Measurements from ENCODE around the gene TMCC2. TPM values are rescaled to one million over a fixed set of nuclear protein-coding genes. Genes with fewer than 3 reads are reported as not detected.
A peak's percentile ranks its signal among the peaks of the same experiment; 100 is the strongest.

The TMCC2 gene
- total and polyA plus RNA-seq, 2 of the 8 experiments (the other 6 are each of a cell fraction or from before 2014, with no cell fraction given): 6.7 to 6.8 TPM

- ChIA-PET CTCF (ENCODE audit: partially characterized antibody) (interaction anchor here (1.6 to 67.1 kb wide), 3 partner anchors 18 to 35 kb away, joined by 4 to 2424 read pairs (median 313); partner anchors contain the start of gene NUAK2), POLR2A (ENCODE audit: partially characterized antibody) (interaction anchor here (0.6 to 8.8 kb wide), 22 partner anchors 8 to 154 kb away, joined by 3 to 134 read pairs (median 9); partner anchors contain the start of genes BLACAT1, NUAK2 and TMCC2)
- peak overlapping the region; percentile 96; the same call in 1 of the 2 replicates for H2BK20ac ChIP-seq (ENCODE audit: low read length)
- 18% methylated on average over 6 of the region's 6 CpGs; no CpG with 5 or more reads in 1 of the 2 experiments for WGBS, 2 experiments (ENCODE audit: extremely low coverage in 1 of 2, insufficient coverage in 1 of 2, insufficient read length in 1 of 2, insufficient replicate concordance in 2 of 2, low coverage in 1 of 2, low lambda C conversion rate in 2 of 2, missing lambda C conversion rate in 1 of 2)
- peak overlapping the region; percentile 55 for H3K56ac ChIP-seq (replicated peaks; ENCODE audit: insufficient read length, low read depth, low read length)
- no peak overlapping the region for H2AFZ ChIP-seq (ENCODE audit: low read length)
- H2BK120ac ChIP-seq (replicated peaks; ENCODE audit: low read depth, low read length): peak overlapping the region; percentile 96
- no peak overlapping the region for H4K8ac ChIP-seq (ENCODE audit: extremely low read depth, insufficient read depth, low read length)
- H4K20me1 ChIP-seq (replicated peaks in 1 of 2; ENCODE audit: control insufficient read depth in 1 of 2, insufficient read depth in 2 of 2, low read length in 2 of 2): no peaks in the 10 kb centered on the region
- H3K9ac ChIP-seq (replicated peaks in 1 of 4; ENCODE audit: extremely low read depth in 1 of 4, low read depth in 3 of 4, low read length in 3 of 4): peak overlapping the region in 3 of 4 experiments; percentile 35 to 48 (median 45); a peak in 6 of 7 replicates
- FAIRE-seq (no peak), DNase-seq (ENCODE audit: low read depth in 1 of 2, low spot score in 2 of 2) (no peak)
- peak overlapping the region; percentile 100 for H2BK5ac ChIP-seq (ENCODE audit: low read depth, low read length)
- H3K4me3 ChIP-seq (ENCODE audit: extremely low read depth in 1 of 4, insufficient read depth in 2 of 4, low read depth in 3 of 4, low read length in 4 of 4): peak overlapping the region in 1 of 4 experiments; percentile 34; a peak in 3 of 8 replicates
- no peak overlapping the region for H3K14ac ChIP-seq (ENCODE audit: insufficient read length)
- no peaks in the 10 kb centered on the region for H3K9me3 ChIP-seq (ENCODE audit: insufficient read depth in 2 of 2, low read depth in 1 of 2, low read length in 1 of 2)
- H3K79me2 ChIP-seq (ENCODE audit: control insufficient read depth in 1 of 2, insufficient read depth in 2 of 2, low read length in 2 of 2): peaks cover 0 to 6% of the 10 kb centered on the region in 2 experiments; a peak in 1 of 4 replicates
- peaks cover 2% of the 10 kb centered on the region for H3K23me2 ChIP-seq (ENCODE audit: low read depth, low read length)
- H3K18ac ChIP-seq (ENCODE audit: extremely low read depth, low read length): peak overlapping the region; percentile 97
- H2AK5ac ChIP-seq (ENCODE audit: low read depth, low read length): peak overlapping the region; percentile 97
- no peaks in the 10 kb centered on the region; a peak in 1 of 7 replicates for H3K27me3 ChIP-seq (replicated peaks in 1 of 4; ENCODE audit: control insufficient read depth in 3 of 4, extremely low read depth in 1 of 4, insufficient read depth in 3 of 4, low read length in 3 of 4)
- H3K4me1 ChIP-seq (replicated peaks in 1 of 4; ENCODE audit: control insufficient read depth in 3 of 4, insufficient read depth in 4 of 4, low read length in 3 of 4): peaks cover 21 to 38% (median 31%) of the 10 kb centered on the region in 4 experiments
- peak overlapping the region; percentile 98 for H2BK12ac ChIP-seq (ENCODE audit: low read depth, low read length)
- peak overlapping the region; percentile 98 for H3K27ac ChIP-seq (ENCODE audit: low read depth, low read length)
- H3K23ac ChIP-seq (ENCODE audit: insufficient read length): peak overlapping the region; percentile 28
- H2BK15ac ChIP-seq (ENCODE audit: low read length): peak overlapping the region; percentile 83; the same call in 1 of the 2 replicates
- peak overlapping the region; percentile 42 for H3K4ac ChIP-seq (replicated peaks; ENCODE audit: insufficient read length, low read depth, low read length)
- peaks cover 19 to 51% (median 35%) of the 10 kb centered on the region in 4 experiments for H3K36me3 ChIP-seq (ENCODE audit: control insufficient read depth in 2 of 4, insufficient read depth in 4 of 4, low read length in 3 of 4)
- peak overlapping the region; percentile 74 for H4K5ac ChIP-seq (ENCODE audit: insufficient read length, low read depth, low read length)
- peak overlapping the region; percentile 49 to 82 for H3K4me2 ChIP-seq (ENCODE audit: insufficient read depth in 1 of 2, low read depth in 2 of 2, low read length in 2 of 2)
- no peaks in the 10 kb centered on the region for H3K79me1 ChIP-seq (ENCODE audit: low read depth, low read length)
- peak overlapping the region; percentile 86 for H4K91ac ChIP-seq (replicated peaks; ENCODE audit: insufficient read length, low read length)
- no peak for TF ChIP-seq SUZ12 (IDR thresholded peaks at IDR 0.05; ENCODE audit: low read length)
- TF ChIP-seq TBP (IDR thresholded peaks at IDR 0.05; ENCODE audit: low read depth, low read length): 0 out of 2 replicates have a peak, but pooled peaks have one; percentile 4
- no peak for TF ChIP-seq ASH2L (IDR thresholded peaks at IDR 0.05; ENCODE audit: low read length)
- peak; percentile 23; the same call in 1 of the 2 replicates for TF ChIP-seq POLR2AphosphoS5 (IDR thresholded peaks at IDR 0.05; ENCODE audit: low read depth, low read length)
Measured at GRCh38 chr1:205301842-205302588, 74.3 kb downstream of the TMCC2 start.

Data from H1 (cell line).